Fibroblast of the aortic adventitia (primary cell): ENCODE results near the gene RP9. TPM values are rescaled to one million over a fixed set of nuclear protein-coding genes. Genes with fewer than 3 reads are reported as not detected.

Source experiments
- DNase-seq: peaks from one replicate; pipeline ENCODE4 v3.0.0-alpha.2; 2010; ENCODE audit warnings: low read depth
- H3K4me3 ChIP-seq: 2 replicates; pipeline ENCODE4 v1.5.1; 2011; ENCODE audit warnings: low read depth, mild to moderate bottlenecking, control low read depth, low read length, moderate library complexity
- total RNA-seq: library from RNA; depleted of rRNA; stranded (reverse); fragments of >200 nt; gene quantifications from 2 replicates; pipeline ENCODE4 v1.2.3, GENCODE V29; 2012; ENCODE audit warnings: low replicate concordance
- TF ChIP-seq, protein P1 (sequence below): IDR thresholded peaks from 2 replicates; pipeline ENCODE4 v1.5.1; 2011; ENCODE audit warnings: mild to moderate bottlenecking, low read length, control low read depth, inconsistent platforms; ENCODE audit not compliant: insufficient read depth

RP9 gene
- total RNA-seq, 1 donor = 7.2 TPM

DNA sequence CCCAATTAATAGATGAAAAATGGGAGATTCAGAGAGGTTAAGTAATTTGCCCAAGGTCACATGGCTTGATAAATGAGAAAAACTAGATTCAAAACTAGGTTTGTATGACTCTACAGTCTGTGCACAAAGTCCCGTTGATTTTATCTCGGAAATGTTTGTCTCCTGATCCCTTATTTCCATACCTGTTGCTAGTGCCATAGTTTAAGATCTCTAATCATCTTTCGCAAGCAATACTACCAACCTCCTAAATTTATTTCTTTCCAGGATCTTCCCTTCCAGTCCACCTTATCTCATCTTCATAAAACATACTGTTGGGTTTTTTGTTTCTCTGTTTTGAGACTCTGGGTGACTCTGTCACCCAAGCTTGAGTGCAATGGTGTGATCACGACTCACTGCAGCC lies 49.6 kb downstream of the RP9 start:
- no peak for DNase-seq
- H3K4me3 ChIP-seq = no peak overlapping the region
- TF ChIP-seq, protein P1, sequence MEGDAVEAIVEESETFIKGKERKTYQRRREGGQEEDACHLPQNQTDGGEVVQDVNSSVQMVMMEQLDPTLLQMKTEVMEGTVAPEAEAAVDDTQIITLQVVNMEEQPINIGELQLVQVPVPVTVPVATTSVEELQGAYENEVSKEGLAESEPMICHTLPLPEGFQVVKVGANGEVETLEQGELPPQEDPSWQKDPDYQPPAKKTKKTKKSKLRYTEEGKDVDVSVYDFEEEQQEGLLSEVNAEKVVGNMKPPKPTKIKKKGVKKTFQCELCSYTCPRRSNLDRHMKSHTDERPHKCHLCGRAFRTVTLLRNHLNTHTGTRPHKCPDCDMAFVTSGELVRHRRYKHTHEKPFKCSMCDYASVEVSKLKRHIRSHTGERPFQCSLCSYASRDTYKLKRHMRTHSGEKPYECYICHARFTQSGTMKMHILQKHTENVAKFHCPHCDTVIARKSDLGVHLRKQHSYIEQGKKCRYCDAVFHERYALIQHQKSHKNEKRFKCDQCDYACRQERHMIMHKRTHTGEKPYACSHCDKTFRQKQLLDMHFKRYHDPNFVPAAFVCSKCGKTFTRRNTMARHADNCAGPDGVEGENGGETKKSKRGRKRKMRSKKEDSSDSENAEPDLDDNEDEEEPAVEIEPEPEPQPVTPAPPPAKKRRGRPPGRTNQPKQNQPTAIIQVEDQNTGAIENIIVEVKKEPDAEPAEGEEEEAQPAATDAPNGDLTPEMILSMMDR = no peak

DNA sequence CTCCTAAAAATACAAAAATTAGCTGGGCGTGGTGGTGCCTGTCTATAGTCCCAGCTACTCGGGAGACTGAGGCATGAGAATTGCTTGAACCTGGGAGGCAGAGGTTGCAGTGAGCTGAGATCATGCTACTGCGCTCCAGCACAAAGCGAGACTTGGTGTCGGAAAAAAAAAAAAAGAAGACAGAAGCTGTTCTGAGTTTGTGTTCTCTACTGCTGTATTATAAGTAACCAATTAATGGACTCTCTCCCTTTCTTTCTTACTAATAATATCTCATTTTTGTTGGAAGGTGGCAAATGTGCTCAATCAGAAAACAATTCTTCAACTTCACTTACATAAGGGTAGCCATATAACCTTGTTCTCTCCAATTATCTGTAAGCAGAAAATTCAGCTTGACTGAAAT lies 54.0 kb downstream of the RP9 start:
- TF ChIP-seq, protein P1 = no peak
- DNase-seq = no peak
- no peak overlapping the region for H3K4me3 ChIP-seq

DNA sequence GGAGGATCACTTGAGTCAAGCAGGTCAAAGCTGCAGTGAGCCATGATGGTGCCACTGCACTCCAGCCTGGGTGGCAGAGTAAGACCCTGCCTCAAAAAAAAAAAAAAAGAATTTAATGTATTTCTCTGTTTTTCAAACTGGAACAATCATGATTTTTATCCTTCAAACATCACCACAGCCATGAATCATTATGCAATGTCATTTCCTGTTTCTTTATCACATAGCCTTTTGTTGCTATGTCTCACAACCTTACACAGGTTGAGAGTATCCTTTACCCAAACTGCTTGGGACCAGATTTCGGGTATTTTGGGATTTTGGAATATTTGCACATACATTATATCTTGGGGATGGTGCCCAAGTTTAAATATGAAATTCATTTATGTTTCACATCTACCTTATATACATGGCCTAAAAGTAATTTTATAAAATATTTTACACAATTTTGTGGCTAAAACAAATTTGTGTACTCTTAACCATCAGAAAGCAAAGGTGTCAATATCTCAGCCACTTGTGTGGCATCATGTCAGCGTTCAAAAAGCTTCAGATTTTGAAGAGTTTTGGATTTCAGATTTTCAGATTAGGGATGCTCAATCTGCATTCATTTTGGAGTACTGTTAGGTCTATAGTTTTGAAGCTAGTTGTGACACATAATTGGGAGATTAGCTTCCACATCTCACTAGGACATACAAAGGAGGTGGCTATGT lies 54.8 kb downstream of the RP9 start:
- no peak overlapping the region for H3K4me3 ChIP-seq
- TF ChIP-seq, protein P1 = no peak
- no peak for DNase-seq

DNA sequence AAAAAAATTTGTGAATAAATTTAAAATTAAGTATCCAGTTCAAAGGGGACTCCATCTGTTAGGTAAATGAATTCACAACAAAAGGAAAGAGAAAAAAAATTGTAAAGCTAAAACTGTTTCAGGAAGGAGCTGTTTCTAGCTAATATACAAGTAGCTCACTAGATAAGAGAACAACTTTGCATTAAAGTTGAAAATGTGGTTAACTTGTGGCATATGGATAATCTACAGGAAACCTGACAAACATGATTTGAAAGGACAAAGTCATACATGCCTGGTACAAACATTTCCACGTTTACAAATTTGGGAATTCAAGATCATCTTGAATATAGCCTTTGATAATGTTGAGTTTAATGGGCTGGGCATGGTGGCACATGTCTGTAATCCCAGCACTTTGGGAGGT lies 55.5 kb downstream of the RP9 start:
- TF ChIP-seq, protein P1 = no peak
- no peak overlapping the region for H3K4me3 ChIP-seq
- no peak for DNase-seq

DNA sequence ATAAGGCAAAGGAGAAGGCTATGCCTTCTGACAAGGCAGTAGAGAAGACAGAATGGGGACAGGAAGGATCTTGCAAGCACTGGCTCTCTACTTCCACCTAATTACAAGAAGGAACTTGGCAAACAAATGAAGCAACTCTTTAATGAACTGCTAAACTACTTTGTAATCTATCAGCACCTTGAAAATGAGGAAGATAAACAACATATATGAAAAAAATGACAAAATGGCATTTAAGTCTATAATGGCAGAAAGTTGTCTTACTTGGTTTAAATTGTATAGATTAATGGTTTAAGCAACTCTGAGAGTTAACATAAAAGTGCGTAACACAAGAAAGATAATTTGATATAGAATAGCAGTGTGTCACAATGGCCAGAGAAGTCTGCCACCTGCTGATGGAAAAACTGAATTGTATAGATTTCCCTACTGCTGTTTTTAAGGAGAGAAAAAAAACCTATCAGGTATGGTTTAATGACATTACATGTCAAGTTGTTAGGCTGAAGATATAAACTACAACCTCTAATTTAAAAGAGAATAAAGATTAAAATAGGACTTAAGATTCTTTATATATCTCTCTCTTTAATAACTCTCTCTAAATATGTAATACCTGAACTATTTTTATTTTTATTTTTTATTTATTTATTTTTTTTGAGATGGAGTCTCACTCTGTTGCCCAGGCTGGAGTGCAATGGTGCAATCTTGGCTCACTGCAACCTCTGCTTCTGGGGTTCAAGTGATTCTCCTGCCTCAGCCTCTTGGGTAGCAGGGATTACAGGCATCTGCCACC lies 58.5 kb downstream of the RP9 start:
- H3K4me3 ChIP-seq = no peak overlapping the region
- TF ChIP-seq, protein P1 = peak; percentile 66
- DNase-seq = peak; percentile 72

DNA sequence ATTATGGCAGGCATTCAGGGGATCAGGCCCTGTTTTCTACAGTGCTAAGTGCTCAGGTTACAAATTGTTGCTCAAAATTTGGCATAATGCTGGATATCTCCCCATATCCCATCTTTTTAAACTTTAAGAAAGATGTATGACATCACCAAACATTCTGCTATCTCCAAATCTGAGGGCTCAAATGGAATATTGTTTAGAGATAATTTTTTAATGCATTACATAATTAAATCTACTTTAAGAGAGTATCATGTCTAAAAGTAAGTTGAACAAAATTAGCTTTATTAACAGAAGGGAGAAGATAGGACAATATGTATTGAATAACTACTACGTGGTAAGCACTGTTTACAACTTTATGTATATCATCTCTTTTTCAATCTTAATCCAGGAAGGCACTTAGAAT lies 60.5 kb downstream of the RP9 start:
- DNase-seq = no peak
- no peak overlapping the region for H3K4me3 ChIP-seq
- TF ChIP-seq, protein P1 = no peak

DNA sequence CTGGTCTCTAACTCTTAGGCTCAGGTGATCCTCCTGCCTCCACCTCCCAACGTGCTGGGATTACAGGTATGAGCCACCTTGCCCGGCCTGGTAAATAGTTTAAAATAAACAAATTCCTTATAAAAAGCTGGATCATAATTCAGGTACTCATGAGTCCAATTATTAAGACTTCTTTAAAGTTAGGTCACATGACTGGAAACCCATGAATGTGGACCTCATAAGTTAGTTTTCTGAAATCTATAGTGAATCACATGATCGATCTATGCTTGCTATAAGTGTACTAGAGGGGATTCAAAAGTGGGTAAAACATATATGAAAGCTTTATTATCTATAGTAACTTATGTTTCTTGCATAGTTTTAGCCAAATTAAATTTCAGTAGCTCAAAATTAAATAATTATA lies 60.9 kb downstream of the RP9 start:
- TF ChIP-seq, protein P1 = no peak
- no peak for DNase-seq

More for the DNA sequence above, 60.9 kb downstream of the RP9 start:
- no peak overlapping the region for H3K4me3 ChIP-seq
